GM12872 (cell line): ENCODE data around the gene MRPS26.

Experiments
- CTCF ChIP-seq: IDR thresholded peaks from 3 replicates; pipeline ENCODE4 v1.5.1; 2011; ENCODE audit warnings: low read depth, mild to moderate bottlenecking, low read length, moderate library complexity; ENCODE audit not compliant: insufficient read depth

Gene MRPS26

GRCh38 chr20:3044336-3044965 lies 1.4 kb upstream of the MRPS26 start:
- no peak for TF ChIP-seq CTCF

DNA sequence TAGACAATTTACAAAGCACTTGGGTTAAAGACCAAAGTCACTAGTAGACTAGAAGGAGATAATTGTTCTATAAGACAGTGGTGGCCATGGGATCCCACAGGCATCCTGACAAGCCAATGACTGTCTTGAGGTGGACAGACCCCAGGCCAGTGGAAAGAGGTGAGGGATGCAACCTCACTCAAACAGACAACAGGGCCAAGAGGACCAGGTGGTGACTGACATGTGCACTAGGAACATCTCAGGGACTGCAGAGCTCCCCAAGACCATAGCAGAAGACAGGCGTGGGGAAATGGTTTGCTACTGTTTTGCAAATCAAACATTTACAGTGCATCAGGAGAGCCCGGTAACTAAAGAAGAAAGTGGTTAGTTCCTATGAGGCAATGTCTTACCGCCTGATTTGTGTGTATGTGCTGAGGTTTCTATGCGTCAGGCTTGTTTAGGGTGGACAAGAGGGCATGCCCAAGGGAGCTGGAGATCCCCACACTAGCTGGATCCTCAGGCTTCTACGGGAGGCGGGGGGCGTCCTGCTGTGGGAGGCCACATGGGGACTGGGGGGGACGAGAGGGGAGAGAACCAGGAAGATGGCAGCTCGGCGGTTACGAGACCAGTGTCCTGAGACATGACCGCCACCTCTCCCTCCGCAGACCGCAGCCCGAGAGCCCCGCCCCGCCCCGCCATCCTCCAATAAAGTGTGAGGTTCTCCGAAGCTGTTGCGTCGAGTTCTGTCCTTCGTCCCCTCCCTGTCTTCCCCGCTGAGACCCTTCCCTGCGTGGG lies 623 bp upstream of the MRPS26 start:
- TF ChIP-seq CTCF, result no peak

DNA sequence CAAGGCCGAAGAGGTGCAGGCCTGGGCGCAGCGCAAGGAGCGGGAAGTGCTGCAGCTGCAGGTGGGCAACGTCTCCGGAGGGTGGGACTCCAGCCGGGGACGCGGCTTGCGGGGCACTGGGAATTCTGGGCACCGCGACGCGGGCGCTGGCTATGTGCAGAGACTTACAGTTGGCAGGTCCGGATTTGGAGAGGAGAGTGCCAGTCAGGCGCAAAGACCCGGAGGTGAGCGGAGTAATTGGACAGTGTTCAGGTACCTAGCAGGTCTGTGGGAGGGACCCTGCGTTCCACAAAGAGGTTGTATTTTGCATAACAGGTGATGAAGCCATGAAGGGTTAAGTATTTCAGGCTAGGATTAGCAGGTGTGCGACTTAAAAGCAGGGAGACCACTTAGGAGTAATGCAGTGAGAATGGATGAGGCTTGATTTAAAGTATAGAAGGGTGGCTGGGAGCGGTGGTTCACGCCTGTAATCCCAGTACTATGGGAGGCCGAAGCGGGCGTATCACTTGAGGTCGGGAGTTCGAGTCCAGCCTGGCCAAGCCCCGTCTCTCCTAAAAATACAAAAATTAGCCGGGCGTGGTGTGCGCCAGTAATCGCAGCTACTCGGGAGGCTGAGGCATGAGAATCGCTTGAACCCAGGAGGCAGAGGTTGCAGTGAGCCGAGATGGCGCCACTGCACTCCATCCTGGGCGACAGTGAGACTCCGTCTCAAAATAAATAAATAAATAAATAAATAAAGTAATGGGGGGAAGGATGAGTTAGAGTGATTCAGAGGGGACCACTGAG lies 1.0 kb downstream of the MRPS26 start:
- no peak for TF ChIP-seq CTCF

DNA sequence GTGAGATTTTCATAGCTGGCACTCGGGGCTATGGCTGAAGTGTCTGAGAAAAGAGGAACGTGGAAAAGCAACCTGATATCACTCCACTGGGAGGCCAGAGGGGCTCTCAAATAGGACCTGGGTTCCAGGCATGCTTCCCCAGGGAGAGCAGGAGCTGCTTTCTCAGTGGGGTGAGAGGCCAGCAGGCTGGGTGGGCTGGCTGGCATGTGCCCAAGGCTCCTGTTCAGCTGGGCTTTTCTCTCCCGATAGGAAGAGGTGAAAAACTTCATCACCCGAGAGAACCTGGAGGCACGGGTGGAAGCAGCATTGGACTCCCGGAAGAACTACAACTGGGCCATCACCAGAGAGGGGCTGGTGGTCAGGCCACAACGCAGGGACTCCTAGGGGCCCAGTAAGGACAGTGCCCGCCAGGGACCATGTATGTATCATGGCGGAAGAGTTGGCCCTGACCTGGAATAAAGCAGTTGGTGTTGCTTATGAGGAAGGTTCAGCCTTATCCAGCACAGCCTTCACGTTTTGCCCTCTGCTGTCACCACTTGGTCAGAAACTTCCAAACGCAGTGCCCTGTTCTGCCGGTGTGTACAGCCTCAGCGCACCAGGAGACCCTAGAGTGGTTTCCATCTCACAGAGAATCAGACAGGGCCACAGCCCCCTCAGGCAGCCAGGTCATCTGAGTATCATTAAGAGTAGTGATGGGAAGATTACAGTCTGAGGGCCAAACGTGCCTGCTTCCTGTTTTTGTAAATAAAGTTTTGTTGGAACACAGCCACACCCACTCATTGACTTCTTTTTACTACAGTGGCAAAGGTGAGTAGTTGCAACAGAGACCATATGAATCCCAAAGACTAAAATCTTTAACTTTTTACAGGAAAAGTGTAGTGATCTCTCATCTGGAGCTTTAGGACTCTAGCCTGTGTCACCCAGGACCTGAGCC lies 1.9 kb downstream of the MRPS26 start:
- TF ChIP-seq CTCF, result no peak

GRCh38 chr20:3051385-3052019 lies 5.7 kb downstream of the MRPS26 start:
- peak; percentile 4; the same call in 1 of the 3 replicates for TF ChIP-seq CTCF

- no peak for TF ChIP-seq CTCF
These were observed 13.6 kb downstream of the MRPS26 start for GRCh38 chr20:3059489-3059888.
